Body of pancreas (tissue), 4 donors: ENCODE measurements around the gene HAPLN2. TPM values are rescaled to one million over a fixed set of nuclear protein-coding genes. Genes with fewer than 3 reads are reported as not detected.

Experiments
- ATAC-seq: fragments of 150-250 bp; one replicate; pipeline ENCODE4 v1.9.1; 2016
- DNase-seq, 4 donors: peaks; one replicate each; pipeline ENCODE4 v3.0.0-alpha.2; 2019
- H3K27ac ChIP-seq, 4 donors: fragments of 200-600 bp; sonication (generic); 1 replicate in 3 of 4; 2 replicates in 1 of 4; pipeline versions ENCODE4 v1.5.1 to v1.6.1; 2016 to 2019; ENCODE audit warnings: mild to moderate bottlenecking in 1 of 4, mixed read lengths in 1 of 4, moderate library complexity in 1 of 4
- H3K27me3 ChIP-seq, 2 donors: fragments of 200-600 bp; sonication (generic); one replicate each; pipeline ENCODE4 v1.6.0; 2016; ENCODE audit warnings: mild to moderate bottlenecking in 1 of 2
- H3K36me3 ChIP-seq, 2 donors: fragments of 200-600 bp; sonication (generic); replicated peaks in 1 of 2; 2 replicates each; pipeline ENCODE4 v1.5.1; 2016; ENCODE audit warnings: low read depth in 2 of 2; ENCODE audit not compliant: insufficient read depth in 1 of 2
- H3K4me1 ChIP-seq: fragments of 200-600 bp; sonication (generic); one replicate; pipeline ENCODE4 v1.6.0; 2016
- H3K4me3 ChIP-seq, 2 donors: fragments of 200-600 bp; sonication (generic); 1 replicate in 1 of 2; 2 replicates in 1 of 2; pipeline ENCODE4 v1.5.1; 2016 to 2019
- H3K9me3 ChIP-seq, 3 donors: fragments of 200-600 bp; sonication (generic); 1 replicate in 2 of 3; 2 replicates in 1 of 3; pipeline ENCODE4 v1.5.1; 2016
- POLR2A ChIP-seq, 3 donors: fragments of 450-650 bp; IDR thresholded peaks; one replicate each; pipeline ENCODE4 v1.6.1; 2016; ENCODE audit warnings: antibody characterized with exemption in 3 of 3, mild to moderate bottlenecking in 2 of 3
- WGBS, 2 donors: methylation state at CpG; one replicate each; pipeline ENCODE4 v1.1.5; 2017; 5-methylcytosine and 5-hydroxymethylcytosine counted together
- intact Hi-C: fragments of 100-400 bp; cut with DNase I; formaldehyde crosslinking; loops from one replicate; pipeline ENCODE4 v1.15.1; 2023
- total RNA-seq, 2 donors: library from RNA; depleted of rRNA; stranded (reverse); fragments of >200 nt; gene quantifications; one replicate each; pipeline ENCODE4 v1.1.0, GENCODE V29; 2016
- TF ChIP-seq, protein P1 (sequence below), 7 experiments: fragments of 450-650 bp in 4 of 7; fragments of 200-600 bp in 3 of 7; sonication (generic) in 3 of 7; IDR thresholded peaks; one replicate each; pipeline ENCODE4 v1.5.1; 2016 to 2019; ENCODE audit warnings: antibody characterized with exemption in 7 of 7

HAPLN2 gene
- total RNA-seq, 2 donors from 2014 or later = not detected

- no peak for TF ChIP-seq POLR2A (IDR thresholded peaks at IDR 0.05)
- TF ChIP-seq, protein P1, sequence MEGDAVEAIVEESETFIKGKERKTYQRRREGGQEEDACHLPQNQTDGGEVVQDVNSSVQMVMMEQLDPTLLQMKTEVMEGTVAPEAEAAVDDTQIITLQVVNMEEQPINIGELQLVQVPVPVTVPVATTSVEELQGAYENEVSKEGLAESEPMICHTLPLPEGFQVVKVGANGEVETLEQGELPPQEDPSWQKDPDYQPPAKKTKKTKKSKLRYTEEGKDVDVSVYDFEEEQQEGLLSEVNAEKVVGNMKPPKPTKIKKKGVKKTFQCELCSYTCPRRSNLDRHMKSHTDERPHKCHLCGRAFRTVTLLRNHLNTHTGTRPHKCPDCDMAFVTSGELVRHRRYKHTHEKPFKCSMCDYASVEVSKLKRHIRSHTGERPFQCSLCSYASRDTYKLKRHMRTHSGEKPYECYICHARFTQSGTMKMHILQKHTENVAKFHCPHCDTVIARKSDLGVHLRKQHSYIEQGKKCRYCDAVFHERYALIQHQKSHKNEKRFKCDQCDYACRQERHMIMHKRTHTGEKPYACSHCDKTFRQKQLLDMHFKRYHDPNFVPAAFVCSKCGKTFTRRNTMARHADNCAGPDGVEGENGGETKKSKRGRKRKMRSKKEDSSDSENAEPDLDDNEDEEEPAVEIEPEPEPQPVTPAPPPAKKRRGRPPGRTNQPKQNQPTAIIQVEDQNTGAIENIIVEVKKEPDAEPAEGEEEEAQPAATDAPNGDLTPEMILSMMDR (IDR thresholded peaks at IDR 0.05) = no peak
- ATAC-seq = no peak
- DNase-seq = no peak
- WGBS, 2 donors = 74 to 82% methylated on average over 1 of the region's 1 CpG
- Histone ChIP-seq H3K27me3 (peaks cover 0 to 21% of the 10 kb centered on the region in 2 donors), H3K9me3 (no peaks in the 10 kb centered on the region), H3K4me1 (peaks cover 30% of the 10 kb centered on the region), H3K36me3 (no peaks in the 10 kb centered on the region), H3K4me3 (no peak overlapping the region), H3K27ac (no peak overlapping the region)
- intact Hi-C loops = no loop called here
Measured at GRCh38 chr1:156645666-156646065, 26.5 kb downstream of the HAPLN2 start.

- no peaks in the 10 kb centered on the region for H3K9me3 ChIP-seq
- ATAC-seq (no peak), DNase-seq (no peak)
- H3K36me3 ChIP-seq = no peaks in the 10 kb centered on the region
- H3K27me3 ChIP-seq = peaks cover 0 to 10% of the 10 kb centered on the region in 2 donors
- H3K27ac ChIP-seq = no peak overlapping the region
- H3K4me1 ChIP-seq = peaks cover 23% of the 10 kb centered on the region
- TF ChIP-seq POLR2A (IDR thresholded peaks at IDR 0.05) = no peak
- TF ChIP-seq, protein P1 (IDR thresholded peaks at IDR 0.05) = no peak
- intact Hi-C loops = no loop called here
- 15 to 23% methylated on average over 15 to 51 of the region's 51 CpGs for WGBS, 2 donors
- no peak overlapping the region for H3K4me3 ChIP-seq
Measured at GRCh38 chr1:156646738-156647211, 27.6 kb downstream of the HAPLN2 start.

DNA sequence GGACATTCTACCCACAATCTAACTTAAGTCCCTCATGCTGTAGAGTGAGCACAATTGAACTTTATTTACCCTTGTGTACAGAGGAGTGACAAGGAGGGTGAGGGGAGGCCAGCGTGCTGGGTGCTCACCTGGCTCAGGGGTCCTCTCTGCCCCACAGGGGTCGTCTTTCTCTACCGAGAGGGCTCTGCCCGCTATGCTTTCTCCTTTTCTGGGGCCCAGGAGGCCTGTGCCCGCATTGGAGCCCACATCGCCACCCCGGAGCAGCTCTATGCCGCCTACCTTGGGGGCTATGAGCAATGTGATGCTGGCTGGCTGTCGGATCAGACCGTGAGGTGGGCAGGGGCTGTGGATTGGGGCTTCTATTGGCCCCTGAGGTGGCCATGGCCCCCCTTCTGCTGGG lies 28.1 kb downstream of the HAPLN2 start:
- no peak for TF ChIP-seq POLR2A (IDR thresholded peaks at IDR 0.05)
- TF ChIP-seq, protein P1 (IDR thresholded peaks at IDR 0.05) = no peak
- H3K27me3 ChIP-seq = peaks cover 0 to 7% of the 10 kb centered on the region in 2 donors

GRCh38 chr1:156648496-156648895 lies 29.3 kb downstream of the HAPLN2 start:
- Histone ChIP-seq H3K27ac (no peak overlapping the region), H3K4me3 (no peak overlapping the region), H3K4me1 (peaks cover 15% of the 10 kb centered on the region), H3K36me3 (no peaks in the 10 kb centered on the region), H3K9me3 (no peaks in the 10 kb centered on the region), H3K27me3 (peaks cover 0 to 5% of the 10 kb centered on the region in 2 donors)
- intact Hi-C loops = no loop called here
- 67 to 78% methylated on average over 7 to 10 of the region's 10 CpGs for WGBS, 2 donors
- TF ChIP-seq, protein P1 (IDR thresholded peaks at IDR 0.05) = no peak
- no peak for TF ChIP-seq POLR2A (IDR thresholded peaks at IDR 0.05)
- DNase-seq (no peak), ATAC-seq (no peak)

More for the DNA sequence above, 28.1 kb downstream of the HAPLN2 start:
- no peaks in the 10 kb centered on the region for H3K36me3 ChIP-seq
- H3K9me3 ChIP-seq = no peaks in the 10 kb centered on the region
- no peak for ATAC-seq
- no peak overlapping the region for H3K27ac ChIP-seq
- intact Hi-C loops = no loop called here
- WGBS, 2 donors = 78 to 93% methylated on average over 3 to 9 of the region's 10 CpGs
- no peak for DNase-seq
- peaks cover 18% of the 10 kb centered on the region for H3K4me1 ChIP-seq
- no peak overlapping the region for H3K4me3 ChIP-seq

GRCh38 chr1:156648951-156649350 lies 29.7 kb downstream of the HAPLN2 start:
- H3K27me3 ChIP-seq = peaks cover 0 to 5% of the 10 kb centered on the region in 2 donors
- DNase-seq (peak in 3 of 4 donors; percentile 54 to 68 (median 55)), ATAC-seq (peak; percentile 79)
- peaks cover 15% of the 10 kb centered on the region for H3K4me1 ChIP-seq
- no peaks in the 10 kb centered on the region for H3K36me3 ChIP-seq
- TF ChIP-seq POLR2A (IDR thresholded peaks at IDR 0.05) = no peak
- TF ChIP-seq, protein P1 (IDR thresholded peaks at IDR 0.05) = peak in 1 of 7 experiments; percentile 5
- no peak overlapping the region for H3K27ac ChIP-seq
- no peaks in the 10 kb centered on the region for H3K9me3 ChIP-seq
- WGBS, 2 donors = 5 to 8% methylated on average over 2 of the region's 2 CpGs
- intact Hi-C loops = no loop called here
- H3K4me3 ChIP-seq = no peak overlapping the region
